ENCODE results near the gene PHLPP1. TPM values are rescaled to one million over a fixed set of nuclear protein-coding genes. Genes with fewer than 3 reads are reported as not detected.

PHLPP1 gene
- 6.9 and 7.7 TPM in 2 replicates for total RNA-seq

DNA sequence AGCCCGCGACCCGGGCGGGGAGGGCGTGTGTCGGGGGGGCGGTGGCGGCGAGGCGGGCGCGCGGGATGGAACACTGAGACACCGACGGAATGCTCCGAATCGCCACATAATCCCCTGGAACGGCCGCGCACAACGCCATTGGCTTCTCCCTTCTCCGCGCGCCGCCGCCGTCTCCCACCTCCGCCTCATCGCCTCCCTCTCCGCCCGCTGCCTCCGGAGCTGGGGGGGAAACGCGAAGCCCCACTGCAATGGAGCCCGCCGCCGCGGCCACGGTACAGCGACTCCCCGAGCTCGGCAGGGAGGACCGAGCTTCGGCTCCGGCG lies at the start of gene PHLPP1:
TSS of gene PHLPP1 (plus strand) at position 106 of the 323 bp plus-strand sequence. CDS start at position 249, 143 bp downstream.

Other genes starting within 250 kb of the PHLPP1 start
- 7.3 and 9.2 TPM in 2 replicates for gene ZCCHC2, start 192.5 kb upstream of the PHLPP1 start, total RNA-seq